ENCODE results near the gene KCTD10.

The KCTD10 gene

DNA sequence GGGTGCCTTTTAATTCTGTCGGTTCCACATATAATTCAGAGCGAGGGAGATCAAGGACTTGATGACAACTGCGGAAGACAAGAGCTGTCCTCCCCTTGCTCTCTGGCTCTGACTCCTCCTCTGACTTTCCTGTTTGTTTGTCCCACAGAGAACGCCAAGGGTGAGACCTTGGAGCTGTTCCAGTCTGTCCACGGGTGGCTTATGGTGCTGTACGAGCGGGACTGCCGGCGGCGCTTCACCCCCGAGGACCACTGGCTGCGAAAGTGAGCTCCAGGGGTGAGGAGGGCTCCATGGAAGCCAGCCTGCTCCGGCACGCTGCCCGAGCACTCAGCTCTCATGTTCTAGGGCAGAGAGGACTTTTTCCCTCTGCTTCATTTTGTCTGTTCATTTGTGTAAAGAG lies 33.1 kb upstream of the KCTD10 start:
- ATAC-seq (replicated peaks; ENCODE audit: extremely low read depth, poor library complexity, severe bottlenecking) (no peak), DNase-seq (ENCODE audit: low spot score in 2 of 2) (no peak)
- Mint-ChIP-seq H3K4me3 (no peak overlapping the region), H3K27me3 (no peaks in the 10 kb centered on the region), H3K4me1 (no peaks in the 10 kb centered on the region), H3K9me3 (no peaks in the 10 kb centered on the region), H3K27ac (ENCODE audit: low read depth) (no peak overlapping the region), H3K36me3 (ENCODE audit: insufficient read depth) (peaks cover 54% of the 10 kb centered on the region)

DNA sequence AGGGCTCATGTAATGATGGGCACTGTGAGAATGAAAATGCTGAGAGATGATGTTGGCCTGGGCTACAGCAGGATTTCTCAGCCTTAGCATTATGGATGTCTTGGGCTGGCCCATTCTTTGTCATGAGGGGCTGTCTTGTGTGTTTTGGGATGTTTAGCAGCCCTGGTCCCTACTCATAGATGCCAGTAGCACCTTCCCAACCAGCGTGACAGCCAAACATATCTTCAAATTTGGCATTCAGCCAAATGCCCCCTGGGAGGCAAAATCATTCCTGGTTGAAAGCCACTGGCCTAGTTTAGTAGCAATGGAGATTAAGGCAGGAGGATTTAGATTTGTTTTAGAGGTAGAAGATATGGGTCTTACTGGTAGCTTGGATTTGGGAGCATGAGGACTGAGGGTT lies 27.0 kb upstream of the KCTD10 start:
- no peak for DNase-seq (ENCODE audit: low spot score in 2 of 2)
- H3K36me3 Mint-ChIP-seq (ENCODE audit: insufficient read depth) = peaks cover 59% of the 10 kb centered on the region
- H3K27ac Mint-ChIP-seq (ENCODE audit: low read depth) = peak overlapping the region; percentile 9
- H3K4me1 Mint-ChIP-seq = peaks cover 9% of the 10 kb centered on the region
- H3K27me3 Mint-ChIP-seq = no peaks in the 10 kb centered on the region
- no peak overlapping the region for H3K4me3 Mint-ChIP-seq
- no peaks in the 10 kb centered on the region for H3K9me3 Mint-ChIP-seq
- ATAC-seq (replicated peaks; ENCODE audit: extremely low read depth, poor library complexity, severe bottlenecking) = no peak

DNA sequence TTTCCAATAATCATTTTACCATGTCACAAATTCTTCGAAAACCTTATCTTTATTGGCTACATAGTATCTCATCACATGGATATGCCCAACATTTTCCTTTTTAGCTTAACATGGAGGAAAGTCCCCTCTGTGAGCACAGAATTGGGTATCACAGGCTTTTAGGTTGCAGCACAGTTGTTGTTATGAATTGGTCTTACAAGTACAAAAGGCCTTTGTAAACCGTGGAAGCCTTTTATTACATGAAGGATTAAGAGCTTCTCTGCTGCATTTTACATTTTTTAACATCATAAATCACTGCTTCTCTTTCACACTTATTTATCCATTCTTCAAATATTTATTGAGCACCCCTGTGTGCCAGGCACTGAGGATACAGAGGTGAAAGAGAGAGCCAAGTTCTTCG lies 26.5 kb upstream of the KCTD10 start:
- ATAC-seq (replicated peaks; ENCODE audit: extremely low read depth, poor library complexity, severe bottlenecking) = no peak
- Mint-ChIP-seq H3K27me3 (no peaks in the 10 kb centered on the region), H3K27ac (ENCODE audit: low read depth) (no peak overlapping the region), H3K4me3 (no peak overlapping the region), H3K36me3 (ENCODE audit: insufficient read depth) (peaks cover 60% of the 10 kb centered on the region), H3K9me3 (no peaks in the 10 kb centered on the region), H3K4me1 (peaks cover 9% of the 10 kb centered on the region)
- DNase-seq (ENCODE audit: low spot score in 2 of 2) = no peak

DNA sequence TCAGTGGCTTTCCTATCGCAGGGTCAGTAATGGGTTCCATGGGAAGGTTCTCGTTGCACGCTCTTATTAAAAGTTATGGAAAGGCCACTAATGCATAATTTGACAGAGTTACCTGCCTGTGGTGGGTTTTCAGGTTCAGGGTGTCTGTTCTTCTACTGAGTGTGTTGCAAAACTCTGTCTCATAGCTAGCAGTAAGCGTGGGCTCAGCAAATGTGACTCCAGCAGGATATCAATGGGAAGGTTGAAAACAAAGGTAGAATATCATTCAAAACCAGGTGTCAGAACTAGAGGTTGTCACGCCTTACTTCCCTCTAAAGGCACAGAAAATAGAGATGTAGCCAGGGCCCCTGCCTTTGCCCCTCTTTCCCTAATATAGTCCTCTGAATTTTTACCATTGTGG lies 25.2 kb upstream of the KCTD10 start:
- no peak overlapping the region for H3K27ac Mint-ChIP-seq (ENCODE audit: low read depth)

DNA sequence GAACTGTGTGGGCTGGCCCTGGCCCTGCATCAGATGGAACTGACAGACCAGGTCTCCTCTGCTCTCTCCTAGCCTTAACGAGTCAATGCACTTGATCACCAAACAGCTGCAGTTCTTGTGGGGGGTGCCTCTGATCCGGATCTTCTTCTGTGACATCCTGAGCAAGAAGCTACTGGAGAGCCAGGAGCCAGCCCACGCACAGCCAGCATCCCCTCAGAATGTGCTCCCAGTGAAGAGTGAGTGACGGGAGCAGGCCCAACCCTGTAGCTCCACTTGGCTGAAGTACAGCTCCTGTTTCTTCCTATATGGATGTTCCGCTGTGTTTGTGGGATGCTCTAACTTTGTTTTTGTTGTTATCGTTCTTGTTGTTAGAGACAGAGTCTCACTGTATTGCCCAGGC lies 24.2 kb upstream of the KCTD10 start:
- no peak for DNase-seq (ENCODE audit: low spot score in 2 of 2)
- Mint-ChIP-seq H3K27me3 (no peaks in the 10 kb centered on the region), H3K9me3 (no peaks in the 10 kb centered on the region), H3K4me1 (peaks cover 9% of the 10 kb centered on the region), H3K36me3 (ENCODE audit: insufficient read depth) (peaks cover 58% of the 10 kb centered on the region), H3K4me3 (no peak overlapping the region), H3K27ac (ENCODE audit: low read depth) (no peak overlapping the region)
- ATAC-seq (replicated peaks; ENCODE audit: extremely low read depth, poor library complexity, severe bottlenecking) = no peak

More for the DNA sequence above, 25.2 kb upstream of the KCTD10 start:
- no peak overlapping the region for H3K4me3 Mint-ChIP-seq
- peaks cover 9% of the 10 kb centered on the region for H3K4me1 Mint-ChIP-seq
- H3K36me3 Mint-ChIP-seq (ENCODE audit: insufficient read depth) = peaks cover 62% of the 10 kb centered on the region
- DNase-seq (ENCODE audit: low spot score in 2 of 2) (no peak), ATAC-seq (replicated peaks; ENCODE audit: extremely low read depth, poor library complexity, severe bottlenecking) (no peak)
- H3K27me3 Mint-ChIP-seq = no peaks in the 10 kb centered on the region
- no peaks in the 10 kb centered on the region for H3K9me3 Mint-ChIP-seq

DNA sequence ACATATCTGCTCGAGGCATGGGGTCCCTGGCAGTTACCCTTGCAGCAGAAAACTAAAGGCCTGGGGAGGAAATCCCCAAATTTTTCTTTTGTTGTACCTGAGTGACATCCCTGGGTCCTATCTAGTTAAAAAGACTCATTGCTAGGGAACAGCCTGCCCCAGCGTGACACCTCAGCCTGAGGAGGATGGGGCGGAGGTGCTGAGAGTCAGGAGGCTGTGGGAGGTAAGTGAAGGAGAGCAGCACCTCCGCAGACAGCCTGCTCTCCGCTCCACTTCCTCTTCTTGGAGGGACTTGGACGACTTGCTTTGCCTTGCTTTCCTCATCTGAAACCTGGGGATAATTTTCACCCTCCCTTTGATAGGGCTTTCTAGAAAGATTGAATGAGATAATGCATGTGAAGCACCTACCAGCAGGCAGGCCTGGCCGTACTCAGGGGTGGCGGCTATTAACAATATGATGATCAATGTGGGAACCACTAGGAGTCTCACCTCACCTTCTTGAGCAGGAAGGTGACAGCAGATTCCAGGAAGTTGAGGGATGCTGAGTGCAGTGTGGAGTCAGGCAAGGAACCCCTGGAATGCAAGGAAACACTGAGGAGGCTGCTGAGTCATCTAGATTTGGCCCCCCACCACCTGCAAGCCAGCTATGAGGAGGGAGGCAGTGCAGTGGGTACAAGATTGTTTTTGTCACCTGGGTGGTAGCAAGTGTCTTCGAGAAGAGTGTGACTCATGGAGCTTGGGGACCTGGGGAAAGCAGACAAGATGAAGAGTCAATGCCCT lies 23.5 kb upstream of the KCTD10 start:
- no peak overlapping the region for H3K4me3 Mint-ChIP-seq
- H3K27me3 Mint-ChIP-seq = no peaks in the 10 kb centered on the region
- no peak for ATAC-seq (replicated peaks; ENCODE audit: extremely low read depth, poor library complexity, severe bottlenecking)
- peaks cover 57% of the 10 kb centered on the region for H3K36me3 Mint-ChIP-seq (ENCODE audit: insufficient read depth)
- DNase-seq (ENCODE audit: low spot score in 2 of 2) = no peak
- no peak overlapping the region for H3K27ac Mint-ChIP-seq (ENCODE audit: low read depth)
- H3K4me1 Mint-ChIP-seq = peaks cover 9% of the 10 kb centered on the region
- H3K9me3 Mint-ChIP-seq = no peaks in the 10 kb centered on the region

DNA sequence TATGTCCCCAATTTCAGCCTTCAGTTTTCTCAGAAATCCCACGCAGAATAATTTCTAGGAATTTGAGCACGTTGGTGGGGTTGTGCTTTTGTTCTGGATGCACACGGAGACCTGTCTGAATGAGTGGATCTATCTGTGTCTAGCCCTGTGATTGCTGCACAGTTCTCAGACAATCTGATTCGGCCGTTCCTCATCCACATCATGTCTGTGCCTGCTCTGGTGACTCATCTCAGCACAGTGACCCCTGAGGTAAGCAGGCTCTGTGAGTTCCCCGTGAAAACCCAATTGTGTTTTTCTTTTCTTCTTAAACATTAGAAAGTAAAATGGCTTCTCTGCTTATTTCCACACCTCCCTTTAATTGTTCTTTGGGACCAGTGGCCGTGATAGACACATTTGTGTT lies 20.6 kb upstream of the KCTD10 start:
- Mint-ChIP-seq H3K9me3 (no peaks in the 10 kb centered on the region), H3K4me1 (peaks cover 6% of the 10 kb centered on the region), H3K36me3 (ENCODE audit: insufficient read depth) (peaks cover 48% of the 10 kb centered on the region), H3K27me3 (no peaks in the 10 kb centered on the region), H3K27ac (ENCODE audit: low read depth) (no peak overlapping the region), H3K4me3 (no peak overlapping the region)
- ATAC-seq (replicated peaks; ENCODE audit: extremely low read depth, poor library complexity, severe bottlenecking) (no peak), DNase-seq (ENCODE audit: low spot score in 2 of 2) (no peak)

DNA sequence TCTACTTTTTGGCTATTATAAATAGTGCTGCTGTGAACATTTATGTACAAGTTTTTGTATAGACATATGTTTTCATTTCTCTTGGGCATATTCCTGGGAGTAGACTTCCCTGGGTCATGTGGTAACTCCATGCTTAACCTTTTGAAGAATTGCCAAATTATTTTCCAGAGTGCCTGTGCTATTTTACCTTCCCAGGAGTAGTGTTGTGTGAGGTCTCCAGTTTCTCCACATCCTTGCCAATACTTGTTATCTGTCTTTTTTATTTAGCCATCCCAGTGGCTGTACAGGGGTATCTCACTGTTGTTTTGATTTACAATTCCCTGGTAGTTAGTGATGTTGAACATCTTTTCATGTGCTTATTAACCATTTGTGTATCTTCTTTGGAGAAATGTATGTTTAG lies 19.2 kb upstream of the KCTD10 start:
- peaks cover 6% of the 10 kb centered on the region for H3K4me1 Mint-ChIP-seq
- ATAC-seq (replicated peaks; ENCODE audit: extremely low read depth, poor library complexity, severe bottlenecking) (no peak), DNase-seq (ENCODE audit: low spot score in 2 of 2) (no peak)
- H3K27me3 Mint-ChIP-seq = no peaks in the 10 kb centered on the region
- peaks cover 45% of the 10 kb centered on the region for H3K36me3 Mint-ChIP-seq (ENCODE audit: insufficient read depth)
- H3K27ac Mint-ChIP-seq (ENCODE audit: low read depth) = no peak overlapping the region
- H3K9me3 Mint-ChIP-seq = no peaks in the 10 kb centered on the region
- no peak overlapping the region for H3K4me3 Mint-ChIP-seq

DNA sequence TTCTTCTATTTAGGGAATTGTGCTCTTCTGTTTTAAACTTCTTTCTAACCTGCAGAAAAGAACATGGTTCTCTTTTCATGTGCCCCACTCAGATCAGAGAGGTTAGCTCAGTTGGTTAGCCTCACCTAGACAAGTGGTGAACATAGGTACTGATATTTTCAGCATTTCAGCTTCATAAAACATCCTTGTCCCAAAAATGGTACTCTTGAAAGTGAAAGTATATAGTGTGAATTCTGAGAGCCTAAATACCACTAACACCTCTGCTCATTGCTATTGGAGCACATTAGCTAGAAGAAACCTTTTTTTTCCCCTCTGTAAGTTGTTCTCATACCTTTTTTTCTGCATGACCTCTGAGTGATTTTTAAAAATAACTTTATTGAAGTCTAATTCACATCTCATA lies 17.9 kb upstream of the KCTD10 start:
- H3K27ac Mint-ChIP-seq (ENCODE audit: low read depth) = no peak overlapping the region
- ATAC-seq (replicated peaks; ENCODE audit: extremely low read depth, poor library complexity, severe bottlenecking) (no peak), DNase-seq (ENCODE audit: low spot score in 2 of 2) (no peak)
- peaks cover 44% of the 10 kb centered on the region for H3K36me3 Mint-ChIP-seq (ENCODE audit: insufficient read depth)
- H3K9me3 Mint-ChIP-seq = no peaks in the 10 kb centered on the region
- peaks cover 6% of the 10 kb centered on the region for H3K4me1 Mint-ChIP-seq
- no peaks in the 10 kb centered on the region for H3K27me3 Mint-ChIP-seq
- H3K4me3 Mint-ChIP-seq = no peak overlapping the region

DNA sequence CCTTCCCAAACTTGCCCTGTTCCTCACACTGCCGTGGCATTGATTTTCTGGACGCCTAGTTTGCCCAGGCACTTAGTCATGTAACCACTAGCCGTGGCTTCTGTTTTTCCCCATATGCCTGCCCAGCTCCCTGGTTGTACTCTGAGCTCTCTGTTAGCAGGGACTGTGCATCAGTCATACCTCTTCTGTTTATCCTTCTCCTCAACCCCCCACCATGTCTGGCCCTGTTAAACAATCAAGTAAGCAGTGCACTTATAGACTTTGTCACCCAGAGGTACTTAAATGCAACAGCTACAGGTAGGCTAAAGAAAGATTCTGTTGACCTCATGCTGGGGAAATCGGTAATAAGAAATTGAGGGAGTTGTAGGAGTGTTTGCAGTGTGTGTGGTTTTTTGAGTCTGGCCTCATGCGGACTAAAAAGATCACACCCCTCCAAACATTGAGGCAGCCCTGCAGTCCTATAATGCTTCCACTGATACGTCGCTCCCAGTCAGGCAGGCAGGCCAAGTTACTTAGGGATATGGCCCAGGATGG lies 17.3 kb upstream of the KCTD10 start:
- H3K4me3 Mint-ChIP-seq = no peak overlapping the region
- DNase-seq (ENCODE audit: low spot score in 2 of 2) = no peak
- peaks cover 6% of the 10 kb centered on the region for H3K4me1 Mint-ChIP-seq
- H3K36me3 Mint-ChIP-seq (ENCODE audit: insufficient read depth) = peaks cover 43% of the 10 kb centered on the region
- no peaks in the 10 kb centered on the region for H3K27me3 Mint-ChIP-seq
- H3K27ac Mint-ChIP-seq (ENCODE audit: low read depth) = no peak overlapping the region
- H3K9me3 Mint-ChIP-seq = no peaks in the 10 kb centered on the region
- no peak for ATAC-seq (replicated peaks; ENCODE audit: extremely low read depth, poor library complexity, severe bottlenecking)

DNA sequence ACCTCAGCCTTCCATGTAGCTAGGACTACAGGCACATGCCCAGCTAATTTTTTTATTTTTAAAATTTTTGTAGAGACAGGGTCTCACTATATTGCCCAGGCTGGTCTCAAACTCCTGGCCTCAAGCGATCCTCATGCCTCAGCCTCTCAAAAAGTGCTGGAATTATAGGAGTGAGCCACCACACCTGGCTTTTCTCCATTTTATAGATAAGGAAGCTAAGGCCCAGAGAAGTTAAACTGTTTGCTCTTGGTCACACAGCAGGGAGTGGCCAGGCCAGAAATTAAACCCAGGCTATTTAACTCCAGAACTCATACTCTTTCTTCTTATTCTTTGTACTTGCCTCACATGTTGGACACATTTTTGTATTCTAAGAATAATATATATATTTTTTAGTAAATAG lies 16.8 kb upstream of the KCTD10 start:
- Mint-ChIP-seq H3K36me3 (ENCODE audit: insufficient read depth) (peaks cover 44% of the 10 kb centered on the region), H3K27ac (ENCODE audit: low read depth) (peak overlapping the region; percentile 24)

DNA sequence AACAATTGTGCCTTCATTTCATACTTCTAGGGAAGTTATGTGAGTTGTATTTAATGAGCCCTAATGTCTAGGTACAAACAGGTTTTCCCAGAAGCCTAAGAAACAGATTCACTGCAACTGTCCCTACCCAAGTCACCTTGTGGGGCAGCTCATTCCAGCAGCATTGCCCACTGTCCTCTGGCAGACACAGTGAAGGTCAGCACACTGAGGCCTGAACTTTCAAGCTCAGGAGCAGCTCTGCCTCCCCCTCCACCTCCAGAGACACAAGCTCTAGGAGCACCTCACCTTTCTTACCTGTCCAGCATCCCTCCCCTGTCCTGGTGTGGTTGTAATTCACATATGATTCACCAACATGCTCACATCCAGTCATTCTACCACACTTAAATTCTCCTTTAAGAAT lies 16.0 kb upstream of the KCTD10 start:
- Mint-ChIP-seq H3K27me3 (no peaks in the 10 kb centered on the region), H3K27ac (ENCODE audit: low read depth) (peak overlapping the region; percentile 24), H3K4me3 (no peak overlapping the region), H3K36me3 (ENCODE audit: insufficient read depth) (peaks cover 46% of the 10 kb centered on the region), H3K9me3 (no peaks in the 10 kb centered on the region), H3K4me1 (peaks cover 6% of the 10 kb centered on the region)
- ATAC-seq (replicated peaks; ENCODE audit: extremely low read depth, poor library complexity, severe bottlenecking) = no peak
- DNase-seq (ENCODE audit: low spot score in 2 of 2) = no peak

More for the DNA sequence above, 16.8 kb upstream of the KCTD10 start:
- peaks cover 6% of the 10 kb centered on the region for H3K4me1 Mint-ChIP-seq
- ATAC-seq (replicated peaks; ENCODE audit: extremely low read depth, poor library complexity, severe bottlenecking) = no peak
- H3K4me3 Mint-ChIP-seq = no peak overlapping the region
- no peak for DNase-seq (ENCODE audit: low spot score in 2 of 2)
- H3K27me3 Mint-ChIP-seq = no peaks in the 10 kb centered on the region
- H3K9me3 Mint-ChIP-seq = no peaks in the 10 kb centered on the region

DNA sequence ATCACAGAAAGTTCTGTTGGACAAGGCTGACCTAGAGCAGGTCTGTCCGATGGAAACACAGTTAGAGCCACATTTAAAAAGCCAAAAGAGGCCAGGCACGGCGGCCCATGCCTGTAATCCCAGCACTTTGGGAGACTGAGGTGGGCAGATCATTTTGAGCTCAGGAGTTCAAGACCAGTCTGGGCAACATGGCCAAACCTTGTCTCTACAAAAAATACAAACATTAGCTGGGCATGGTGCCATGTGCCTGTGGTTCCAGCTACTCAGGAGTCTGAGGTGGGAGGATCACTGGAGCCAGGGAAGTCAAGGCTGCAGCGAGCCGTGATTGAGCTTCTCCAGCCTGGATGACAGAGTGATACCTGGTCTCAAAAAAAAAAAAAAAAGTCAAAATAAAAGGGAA lies 15.3 kb upstream of the KCTD10 start:
- Mint-ChIP-seq H3K4me3 (no peak overlapping the region), H3K4me1 (peaks cover 6% of the 10 kb centered on the region), H3K36me3 (ENCODE audit: insufficient read depth) (peaks cover 41% of the 10 kb centered on the region), H3K27ac (ENCODE audit: low read depth) (no peak overlapping the region), H3K27me3 (no peaks in the 10 kb centered on the region), H3K9me3 (no peaks in the 10 kb centered on the region)
- DNase-seq (ENCODE audit: low spot score in 2 of 2) (no peak), ATAC-seq (replicated peaks; ENCODE audit: extremely low read depth, poor library complexity, severe bottlenecking) (no peak)
